HG03108 (cell line): ENCODE results near the gene FYCO1.
"Not testable (repeated sequence)": the region's sequence is repeated elsewhere in the genome, so short reads cannot be mapped to it uniquely, and the experiment has no call there.

Experiments
- ATAC-seq: cut with Tn5 transposase; IDR thresholded peaks from one replicate; pipeline ENCODE4 v1.9.1; 2021; ENCODE audit warnings: moderate library complexity; ENCODE audit not compliant: unreplicated experiment

The FYCO1 gene

DNA sequence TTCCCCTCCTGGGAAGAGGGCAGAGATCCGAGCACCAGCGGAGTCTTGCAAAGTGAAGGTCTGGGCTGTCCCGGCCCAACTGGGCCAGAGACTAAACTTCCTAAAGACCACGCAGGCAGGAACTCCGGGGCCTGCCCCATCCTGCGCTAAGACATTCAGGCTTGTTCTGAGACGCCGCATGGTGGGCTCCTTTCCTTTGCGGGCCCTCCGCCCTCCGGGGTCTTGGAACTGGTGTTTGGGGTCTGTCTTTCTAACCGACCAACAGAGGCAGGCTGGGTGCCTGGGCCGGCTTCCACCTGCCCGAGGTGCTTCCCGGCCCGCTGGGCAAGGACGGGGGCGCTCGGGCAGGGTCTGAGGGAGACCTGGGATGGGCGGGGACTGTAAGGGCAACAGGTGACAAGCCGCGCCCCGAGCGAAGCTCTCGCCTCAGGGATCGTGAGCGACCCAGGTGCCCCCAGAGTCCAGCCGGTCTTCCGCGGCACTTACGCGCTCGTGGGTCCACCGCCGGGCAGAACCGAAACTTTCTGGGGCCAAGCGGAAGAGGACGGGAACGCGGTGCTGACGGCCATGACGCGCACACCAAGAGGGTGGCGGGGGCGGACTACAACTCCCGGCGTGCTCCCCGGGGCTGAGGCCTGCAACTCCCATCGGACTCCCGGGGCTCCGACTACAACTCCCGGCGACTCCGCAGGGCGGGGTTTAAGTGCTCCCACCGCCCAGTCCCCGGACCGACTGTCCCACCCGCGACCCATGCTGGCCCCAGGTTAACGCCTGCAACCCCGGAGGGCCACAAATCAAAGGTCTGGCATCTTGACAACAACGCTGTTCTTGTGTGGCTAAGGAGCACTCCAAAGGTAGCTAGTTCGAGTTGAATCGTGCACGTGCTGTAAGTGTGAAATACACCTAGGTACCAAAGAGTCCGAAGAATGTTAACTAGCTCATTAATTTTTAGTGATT lies at the start of gene FYCO1:
Gene FYCO1, minus strand, starts transcription at position 589 of the 957 bp plus-strand sequence. CDS start 10,914 bp downstream, outside the sequence.
- ATAC-seq, result peak; percentile 92

DNA sequence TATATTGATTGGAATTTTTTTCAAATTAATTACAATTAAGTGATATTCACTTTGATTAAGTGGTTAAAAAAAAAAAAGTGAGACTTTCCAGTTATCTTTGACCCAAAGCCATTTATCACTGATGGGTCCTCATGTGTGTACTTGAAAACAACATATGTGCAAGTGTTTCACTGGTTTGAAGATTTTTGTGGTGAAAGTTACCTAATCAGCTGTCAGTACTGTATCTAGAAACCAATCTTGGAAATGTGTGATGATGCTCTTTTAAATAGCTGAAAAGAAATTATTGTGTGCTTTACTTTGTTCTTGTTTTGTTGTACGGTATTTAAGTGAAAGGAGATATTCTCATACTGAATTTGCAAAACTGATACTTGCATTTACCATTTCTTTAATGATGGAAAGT lies 43.3 kb upstream of the FYCO1 start:
- no peak for ATAC-seq

DNA sequence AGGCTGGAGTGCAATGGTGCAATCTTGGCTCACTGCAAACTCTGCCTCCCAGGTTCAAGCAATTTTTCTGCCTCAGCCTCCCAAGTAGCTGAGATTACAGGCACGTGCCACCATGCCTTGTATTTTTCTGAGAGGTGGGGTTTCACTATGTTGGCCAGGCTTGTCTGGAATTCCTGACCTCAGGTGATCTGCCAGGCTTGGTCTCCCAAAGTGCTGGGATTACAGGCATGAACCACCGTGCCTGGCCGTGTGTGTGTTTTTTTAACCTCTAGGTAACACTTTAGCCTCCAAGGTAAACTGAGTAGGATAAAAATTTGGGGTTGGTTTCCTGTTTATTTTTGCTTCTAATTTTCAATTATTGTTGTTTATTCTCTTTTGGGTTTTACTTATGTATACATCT lies 42.4 kb upstream of the FYCO1 start:
- not testable (repeated sequence) for ATAC-seq

DNA sequence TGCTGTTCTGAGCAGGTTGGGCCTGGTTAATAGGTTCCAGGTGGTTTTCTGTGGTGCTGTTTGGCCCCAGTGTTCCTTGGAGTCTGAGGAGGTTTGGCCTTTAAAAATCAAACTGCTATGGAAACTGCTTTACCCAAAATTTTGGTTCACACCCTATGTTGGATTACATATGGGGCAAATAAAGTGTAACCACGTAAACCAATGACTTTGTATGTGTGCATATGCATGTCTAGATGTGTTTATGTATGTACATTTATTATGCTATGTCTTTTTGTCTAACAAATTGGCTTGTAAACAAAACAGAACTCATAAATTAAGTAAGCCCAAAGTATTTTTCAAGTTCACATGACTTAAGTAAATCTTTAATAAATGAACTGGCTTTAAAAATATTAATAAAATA lies 40.6 kb upstream of the FYCO1 start:
- ATAC-seq, result no peak

DNA sequence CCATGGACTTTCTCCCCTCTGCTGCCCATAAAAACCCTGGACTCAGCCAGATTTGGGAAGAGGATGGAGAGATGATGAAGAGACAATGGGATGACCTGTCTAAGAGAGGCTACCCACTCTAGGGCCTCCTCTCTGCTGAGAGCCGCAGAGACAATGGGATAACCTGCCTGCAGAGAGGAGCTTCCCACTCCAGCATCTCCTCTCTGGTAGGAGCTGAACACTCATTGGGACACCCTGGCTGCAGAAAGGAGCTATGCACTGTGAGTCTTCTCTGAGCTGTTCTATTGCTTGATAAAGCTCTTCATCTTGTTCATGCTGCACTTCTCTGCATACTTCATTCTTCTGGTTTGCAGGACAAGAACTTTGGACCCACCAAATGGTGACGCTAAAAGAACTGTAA lies 36.1 kb upstream of the FYCO1 start:
- ATAC-seq, result no peak

DNA sequence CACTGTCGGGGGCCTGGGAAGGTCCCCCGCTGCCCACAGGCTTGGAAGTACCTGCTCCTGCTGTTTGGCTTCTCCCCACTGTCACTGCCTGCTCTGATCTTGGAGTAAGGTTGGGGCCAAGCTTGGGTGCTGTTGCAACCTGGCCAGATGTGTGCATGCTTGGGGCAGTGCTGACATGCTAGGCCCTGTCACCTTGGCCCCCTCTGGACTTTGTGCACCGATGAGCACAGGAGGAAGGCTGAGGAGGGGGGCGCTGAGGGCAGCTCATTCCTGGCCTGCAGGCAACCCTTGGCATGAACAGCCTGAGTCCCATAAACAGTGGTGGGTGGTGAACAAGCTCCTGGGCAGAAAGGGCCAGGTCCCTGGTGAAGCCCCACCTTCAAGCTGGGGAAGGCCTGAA lies 35.6 kb upstream of the FYCO1 start:
- ATAC-seq, result no peak

DNA sequence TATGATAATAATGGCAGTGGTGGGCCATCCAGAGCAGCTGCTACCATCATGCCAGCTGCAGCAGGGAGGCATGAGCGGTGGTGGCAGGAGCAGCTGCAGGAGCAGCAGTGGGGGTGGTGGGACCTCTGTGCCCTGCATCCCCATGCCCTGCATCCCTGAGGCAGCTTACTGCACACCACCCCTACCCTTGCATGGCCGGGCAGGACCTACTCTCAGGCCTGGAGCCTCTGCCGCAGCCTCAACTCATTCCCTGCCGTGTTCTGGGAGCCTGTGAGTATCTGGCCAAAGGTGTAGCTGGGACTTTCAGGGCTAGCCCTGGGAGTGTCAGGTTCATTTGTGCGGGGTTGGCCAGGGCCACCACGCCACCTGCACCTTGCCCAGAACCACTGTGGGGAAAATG lies 35.0 kb upstream of the FYCO1 start:
- no peak for ATAC-seq

DNA sequence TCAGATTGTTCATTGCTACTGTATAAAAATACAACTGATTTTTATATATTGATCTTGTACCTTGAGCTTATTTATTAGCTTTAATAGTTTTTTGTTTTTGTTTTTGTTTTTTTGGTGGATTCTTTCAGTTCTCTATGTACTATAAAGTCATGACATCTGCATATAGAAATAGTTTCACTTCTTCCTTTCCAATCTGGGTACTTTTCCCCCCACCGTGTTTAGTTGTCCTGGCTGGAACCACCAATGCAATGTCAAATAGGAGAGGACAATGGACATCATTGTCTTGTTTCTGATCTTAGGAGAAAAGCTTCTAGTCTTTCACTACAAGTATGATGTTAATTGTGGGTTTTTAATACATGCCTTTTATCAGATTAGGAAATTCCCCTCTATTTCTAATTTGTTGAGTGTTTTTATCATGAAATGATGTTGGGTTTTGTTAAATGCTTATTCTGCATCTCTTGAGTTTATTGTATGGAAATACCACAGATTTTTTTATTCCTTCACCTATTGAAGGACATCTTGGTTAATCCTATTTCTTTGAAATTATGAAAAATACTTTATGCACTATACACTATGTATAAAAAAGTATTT lies 34.4 kb upstream of the FYCO1 start:
- no peak for ATAC-seq

DNA sequence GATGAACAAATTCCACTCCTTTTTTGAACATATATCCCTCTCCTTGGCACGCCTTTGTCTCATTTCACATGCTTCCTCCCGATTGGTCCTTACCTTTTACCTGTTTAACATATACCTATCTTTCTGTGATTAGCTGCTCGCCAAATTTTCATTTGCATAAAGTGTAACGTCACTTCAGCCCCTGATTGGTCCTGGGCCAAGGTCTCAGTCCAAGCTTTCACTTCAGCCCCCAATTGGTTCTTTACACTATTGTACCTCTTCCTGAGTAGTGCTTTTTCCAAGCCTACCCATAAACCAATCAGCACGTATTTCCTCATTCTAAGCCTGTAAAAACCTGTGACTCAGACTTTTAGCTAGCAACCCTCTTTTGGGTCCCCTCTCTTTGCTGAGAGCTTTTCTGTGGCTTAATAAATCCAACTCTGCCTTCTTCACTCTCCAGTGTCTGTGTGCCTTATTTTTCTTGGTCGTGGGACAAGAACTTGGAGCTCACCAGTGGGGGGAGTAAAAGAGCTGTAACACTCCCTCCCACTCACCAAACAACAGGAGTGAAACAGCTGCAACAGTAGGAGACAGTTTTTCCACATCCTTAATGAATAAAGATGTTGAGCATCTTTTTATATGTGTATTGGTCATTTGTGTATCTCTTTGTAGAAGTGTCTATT lies 32.2 kb upstream of the FYCO1 start:
- no peak for ATAC-seq

DNA sequence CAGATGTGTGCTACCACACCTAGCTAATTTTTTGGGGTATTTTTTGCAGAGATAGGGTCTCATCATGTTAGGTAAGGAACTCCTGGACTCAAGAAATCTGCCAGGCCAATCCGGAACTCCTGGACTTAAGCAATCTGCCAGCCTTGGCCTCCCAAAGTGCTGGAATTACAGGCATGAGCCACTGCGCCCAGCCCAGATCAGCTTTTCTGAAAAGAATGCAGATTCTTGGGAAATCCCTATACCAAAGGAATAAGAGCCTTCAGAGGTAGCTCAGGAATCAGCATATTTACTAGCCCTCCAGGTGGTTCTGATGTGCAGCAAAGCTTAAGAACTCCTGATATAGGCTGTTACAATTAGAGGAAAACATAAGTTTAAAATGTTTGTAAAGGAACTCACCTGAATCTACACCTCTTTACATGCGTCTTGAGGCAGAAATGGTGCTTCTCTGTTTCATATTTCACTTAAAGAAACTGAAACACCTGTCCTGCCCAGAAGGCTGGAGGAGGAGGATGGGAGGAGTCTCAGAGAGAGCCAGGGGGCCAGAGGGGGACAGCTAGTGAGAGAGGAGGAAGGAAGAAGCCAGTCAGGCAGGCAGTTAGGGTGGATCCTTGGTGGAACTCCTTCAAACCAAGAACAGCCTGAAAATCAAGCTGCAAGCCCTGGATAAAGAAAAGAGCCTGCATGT lies 31.5 kb upstream of the FYCO1 start, which contains the start of gene XCR1:
Gene XCR1, minus strand, starts transcription at position 463 of the 685 bp plus-strand sequence. CDS start 5,536 bp downstream, outside the sequence.
- no peak for ATAC-seq

DNA sequence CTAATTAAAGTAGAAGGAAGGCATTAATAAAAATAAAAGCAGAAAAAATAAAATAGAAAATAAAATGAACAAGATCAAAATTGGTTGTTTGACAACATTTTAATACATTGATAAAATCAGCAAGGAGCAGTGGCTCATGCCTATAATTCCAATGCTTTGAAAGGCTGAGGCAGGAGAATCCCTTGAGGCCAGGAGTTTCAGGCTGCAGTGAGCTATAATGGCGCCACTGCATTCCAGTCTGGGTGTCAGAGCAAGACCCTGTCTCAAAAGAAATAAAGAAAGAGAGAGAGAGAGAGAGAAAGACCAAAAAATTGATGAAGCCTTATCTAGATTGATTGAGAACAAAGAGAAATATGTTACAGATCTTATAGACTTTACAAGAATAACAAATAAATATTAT lies 29.5 kb upstream of the FYCO1 start:
- no peak for ATAC-seq

DNA sequence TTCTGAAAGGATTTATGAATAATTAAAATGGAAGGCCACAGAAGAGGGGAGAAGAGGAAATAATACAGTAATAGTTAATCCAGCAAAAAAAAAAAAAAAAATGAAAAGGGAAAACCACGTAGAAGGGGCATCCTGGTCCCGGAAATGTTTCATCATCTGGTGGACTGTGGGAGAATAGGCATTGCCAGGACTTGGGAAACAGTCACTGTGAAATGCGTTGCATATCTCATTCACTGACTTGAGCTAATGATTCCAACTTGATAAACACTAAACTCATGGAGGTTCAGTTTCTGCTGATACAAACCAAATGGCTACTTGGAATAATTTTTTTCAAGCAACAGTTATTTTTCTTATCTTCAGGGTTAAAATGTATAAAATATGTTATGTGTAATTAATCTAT lies 28.5 kb upstream of the FYCO1 start:
- no peak for ATAC-seq

DNA sequence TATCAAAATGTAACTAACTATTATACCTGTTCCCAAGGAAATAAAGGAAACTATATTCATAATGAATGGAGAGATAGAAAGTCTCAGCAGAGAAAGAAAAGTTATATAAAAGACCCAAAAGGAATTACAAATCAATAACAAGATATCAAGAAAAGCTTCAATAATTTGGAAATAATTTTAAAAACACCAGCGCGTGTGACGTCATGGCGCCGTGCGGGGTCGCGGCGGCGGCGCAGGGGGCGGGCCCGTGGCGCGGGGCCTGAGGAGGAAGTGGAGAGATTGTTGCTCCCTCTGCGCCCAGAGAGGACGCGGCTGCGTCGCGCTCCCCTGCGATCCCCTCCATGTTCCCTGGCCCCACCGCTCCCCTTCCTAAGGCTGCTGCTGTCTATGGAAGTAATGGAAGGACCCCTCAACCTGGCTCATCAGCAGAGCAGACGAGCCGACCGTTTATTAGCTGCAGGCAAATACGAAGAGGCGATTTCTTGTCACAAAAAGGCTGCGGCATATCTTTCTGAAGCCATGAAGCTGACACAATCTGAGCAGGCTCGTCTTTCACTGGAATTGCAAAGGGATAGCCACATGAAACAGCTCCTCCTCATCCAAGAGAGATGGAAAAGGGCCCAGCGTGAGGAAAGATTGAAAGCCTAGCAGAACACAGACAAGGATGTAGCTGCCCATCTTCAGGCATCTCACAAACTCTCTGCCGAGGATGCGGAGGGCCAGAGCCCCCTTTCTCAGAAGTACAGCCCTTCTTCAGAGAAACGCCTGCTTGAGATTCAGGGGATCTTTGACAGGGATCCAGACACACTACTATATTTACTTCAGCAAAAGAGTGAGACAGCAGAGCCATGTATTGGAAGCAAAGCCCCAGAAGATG lies 27.5 kb upstream of the FYCO1 start:
- ATAC-seq, result no peak

DNA sequence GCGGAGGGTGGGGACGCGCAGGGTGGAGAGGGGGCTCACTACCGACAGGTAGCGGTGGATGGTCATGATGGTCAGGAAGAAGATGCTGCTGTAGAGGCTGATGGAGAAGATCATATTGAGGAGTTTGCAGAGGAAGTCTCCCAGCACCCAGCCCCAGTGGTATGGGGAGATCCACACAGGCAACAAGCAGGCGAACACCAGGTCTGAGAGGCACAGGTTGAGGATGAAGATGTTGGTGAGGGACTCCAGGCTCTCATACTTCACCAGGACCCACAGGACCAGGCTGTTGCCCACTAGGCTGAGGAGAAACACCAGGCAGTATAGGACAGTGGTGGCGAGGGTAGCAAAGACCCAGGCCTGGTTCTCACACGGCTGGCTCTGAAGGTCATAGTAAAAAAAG lies 25.9 kb upstream of the FYCO1 start:
- ATAC-seq, result no peak

DNA sequence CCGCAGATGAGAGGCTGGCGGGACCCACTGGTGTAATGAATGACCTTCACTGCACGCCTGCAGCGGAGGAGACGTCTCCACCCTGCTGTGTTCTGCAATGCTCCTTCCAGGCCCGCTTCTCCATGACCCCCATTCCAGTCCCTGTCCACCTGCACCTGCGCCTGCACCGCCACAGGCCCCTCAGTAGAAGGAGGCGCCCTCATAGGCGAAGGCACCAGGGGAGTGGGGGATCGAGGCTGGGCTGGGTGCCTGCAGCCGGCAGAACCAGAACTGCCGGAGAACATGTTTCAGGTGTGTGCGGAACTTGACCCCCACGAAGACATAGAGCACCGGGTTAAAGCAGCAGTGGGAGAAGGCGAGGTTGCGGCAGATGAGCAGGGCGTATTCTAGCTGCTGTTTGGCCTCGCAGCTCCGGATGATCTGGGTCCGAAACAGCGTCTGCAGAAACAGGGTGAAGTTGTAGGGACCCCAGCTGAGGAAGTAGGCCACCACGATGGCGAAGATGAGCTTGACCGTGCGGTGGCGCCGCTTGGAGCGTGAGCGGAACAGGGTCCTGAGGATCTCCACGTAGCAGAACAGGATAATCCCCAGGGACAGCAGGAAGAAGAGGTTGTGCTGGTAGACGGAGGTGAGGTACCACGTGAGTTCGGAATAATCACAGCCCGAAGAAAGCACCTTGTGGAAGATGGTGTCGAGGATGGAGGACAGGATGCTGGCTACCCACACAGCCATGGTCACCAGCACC lies 25.3 kb upstream of the FYCO1 start:
- ATAC-seq, result no peak

DNA sequence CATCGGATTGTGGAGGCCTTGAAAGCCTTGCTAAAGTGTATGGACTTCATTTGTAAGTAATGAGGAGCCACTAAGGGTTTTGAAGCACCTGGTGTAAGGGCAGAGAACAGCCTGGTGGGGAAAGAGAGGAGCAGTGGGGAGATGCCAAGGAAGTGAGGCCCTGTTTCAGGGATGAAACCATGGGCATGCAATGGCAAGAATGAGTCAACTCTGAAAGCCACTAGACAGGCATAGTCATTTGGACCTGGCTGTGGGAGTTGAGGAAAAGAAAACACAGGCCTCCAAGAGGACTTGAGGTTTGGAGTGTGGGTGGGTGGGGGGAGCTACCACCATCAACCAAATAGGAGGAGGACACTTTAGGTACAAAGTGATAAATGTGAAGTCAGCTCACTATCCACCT lies 24.1 kb upstream of the FYCO1 start:
- no peak for ATAC-seq

DNA sequence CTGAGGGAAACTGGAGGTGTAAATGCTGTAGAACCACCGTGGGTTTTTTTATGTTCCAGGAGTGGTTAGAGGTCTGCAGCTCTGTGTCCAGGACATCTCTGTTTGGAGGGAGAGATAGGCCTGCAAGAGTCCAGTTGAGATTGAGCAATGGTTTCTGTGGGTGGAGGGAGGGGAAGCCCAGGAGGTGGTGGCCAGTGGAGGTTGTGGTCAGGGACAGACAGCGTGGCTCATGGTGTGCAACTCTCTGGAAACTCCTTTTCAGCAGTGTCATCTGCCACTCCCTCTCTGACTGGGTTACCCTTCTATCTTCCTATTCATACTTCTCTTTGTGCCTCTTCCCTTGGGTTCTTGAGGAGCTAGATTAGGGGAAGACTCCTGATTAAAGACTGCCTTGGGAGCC lies 22.1 kb upstream of the FYCO1 start:
- ATAC-seq, result no peak

DNA sequence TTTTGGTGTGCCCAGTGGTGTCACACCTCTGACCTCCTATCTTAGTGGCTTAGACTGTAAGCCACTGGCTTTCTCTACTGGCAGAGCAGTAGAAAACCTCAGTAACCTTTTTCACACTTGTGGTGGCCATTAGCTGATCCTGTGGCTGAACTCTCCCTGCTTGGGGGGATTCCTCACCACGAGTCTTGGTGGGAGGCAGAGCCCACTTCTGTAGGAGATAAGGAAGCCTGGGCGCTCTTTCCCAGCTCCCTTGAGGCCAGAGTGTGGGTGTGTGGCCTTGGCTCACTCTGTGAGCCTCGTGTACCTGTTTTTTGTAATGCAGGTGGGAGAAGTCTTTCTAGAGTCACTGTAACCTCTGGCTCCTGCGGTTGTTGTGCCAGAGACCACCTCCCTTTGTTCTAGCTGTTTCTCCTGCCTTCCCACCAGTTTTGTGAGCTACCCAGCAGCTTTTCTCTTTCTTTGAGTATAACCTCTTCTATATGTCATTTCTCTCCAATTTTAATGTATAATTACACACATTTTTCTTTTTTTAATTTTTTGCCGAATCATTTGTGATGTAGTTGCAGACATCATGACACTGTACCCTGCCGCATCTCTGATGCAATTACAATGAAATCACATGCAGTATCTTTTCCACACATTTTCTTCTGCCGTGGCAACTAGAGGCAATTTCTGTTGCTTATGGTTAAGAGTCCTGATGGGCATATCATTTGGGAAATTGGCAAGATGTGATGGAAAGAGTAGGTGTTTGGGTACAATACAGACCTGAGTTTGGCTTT lies 17.9 kb upstream of the FYCO1 start:
- no peak for ATAC-seq

DNA sequence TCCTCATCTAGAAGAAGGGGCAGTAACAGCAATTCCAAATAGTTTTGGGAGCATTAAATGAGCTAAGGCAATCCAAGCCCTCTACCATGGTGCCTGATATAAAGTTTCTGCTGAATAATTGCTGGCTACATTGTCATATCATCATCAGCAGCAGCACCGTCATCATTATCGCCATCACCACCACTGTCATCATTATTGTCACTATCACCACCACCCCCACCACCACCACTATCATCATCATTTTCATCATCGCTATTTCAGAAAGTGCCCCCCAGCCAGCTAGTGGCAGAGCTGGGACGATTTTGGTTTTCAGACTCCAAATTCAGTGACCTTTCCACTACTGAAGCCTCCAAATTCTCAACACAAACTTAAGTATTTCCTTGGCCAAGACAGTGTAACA lies 16.6 kb upstream of the FYCO1 start:
- no peak for ATAC-seq
